ENCODE results near the gene ARHGEF4.

The ARHGEF4 gene

GRCh38 chr2:131026919-131027318 is 190.2 kb downstream of the ARHGEF4 start:
- TF ChIP-seq CTCF (IDR thresholded peaks at IDR 0.05; ENCODE audit: borderline replicate concordance, insufficient read depth, low read depth, low read length) = no peak
- no peak overlapping the region for H3K4me3 ChIP-seq (ENCODE audit: low read depth, low read length)

GRCh38 chr2:131027566-131028528 is 191.1 kb downstream of the ARHGEF4 start:
- no peak for TF ChIP-seq CTCF (IDR thresholded peaks at IDR 0.05; ENCODE audit: borderline replicate concordance, insufficient read depth, low read depth, low read length)
- no peak overlapping the region for H3K4me3 ChIP-seq (ENCODE audit: low read depth, low read length)

- H3K4me3 ChIP-seq (ENCODE audit: low read depth, low read length) = no peak overlapping the region
These were observed 193.1 kb downstream of the ARHGEF4 start for GRCh38 chr2:131029812-131030211.

GRCh38 chr2:131030478-131030971 is 193.8 kb downstream of the ARHGEF4 start:
- no peak overlapping the region for H3K4me3 ChIP-seq (ENCODE audit: low read depth, low read length)
- no peak for TF ChIP-seq CTCF (IDR thresholded peaks at IDR 0.05; ENCODE audit: borderline replicate concordance, insufficient read depth, low read depth, low read length)

More at GRCh38 chr2:131029812-131030211, 193.1 kb downstream of the ARHGEF4 start:
- TF ChIP-seq CTCF (IDR thresholded peaks at IDR 0.05; ENCODE audit: borderline replicate concordance, insufficient read depth, low read depth, low read length) = no peak

GRCh38 chr2:131031431-131031841 is 194.7 kb downstream of the ARHGEF4 start:
- no peak for TF ChIP-seq CTCF (IDR thresholded peaks at IDR 0.05; ENCODE audit: borderline replicate concordance, insufficient read depth, low read depth, low read length)
- H3K4me3 ChIP-seq (ENCODE audit: low read depth, low read length) = no peak overlapping the region

GRCh38 chr2:131031875-131032274 is 195.2 kb downstream of the ARHGEF4 start:
- no peak for TF ChIP-seq CTCF (IDR thresholded peaks at IDR 0.05; ENCODE audit: borderline replicate concordance, insufficient read depth, low read depth, low read length)
- H3K4me3 ChIP-seq (ENCODE audit: low read depth, low read length) = no peak overlapping the region
